GM10847 (cell line): ENCODE data around the gene GPR27.

Experiments used
- POLR2A ChIP-seq: IDR thresholded peaks from 2 replicates; pipeline ENCODE4 v1.6.1; 2011; ENCODE audit not compliant: insufficient read length; ENCODE audit errors: extremely low read depth

GPR27 gene

GRCh38 chr3:71753701-71754609 is at the start of gene GPR27:
Gene GPR27 (plus strand): TSS chr3:71753855. CDS start chr3:71754050, 195 bp downstream.
- TF ChIP-seq POLR2A, result no peak

GRCh38 chr3:71704915-71705314 is 48.7 kb upstream of the GPR27 start:
- TF ChIP-seq POLR2A, result no peak

- TF ChIP-seq POLR2A, result no peak
These were observed 48.0 kb upstream of the GPR27 start for GRCh38 chr3:71705681-71706080.

GRCh38 chr3:71707595-71707994 is 46.1 kb upstream of the GPR27 start:
- no peak for TF ChIP-seq POLR2A

- no peak for TF ChIP-seq POLR2A
These were observed 45.1 kb upstream of the GPR27 start for GRCh38 chr3:71708476-71709105.

GRCh38 chr3:71709908-71710511 is 43.6 kb upstream of the GPR27 start:
- no peak for TF ChIP-seq POLR2A

GRCh38 chr3:71710906-71711494 is 42.7 kb upstream of the GPR27 start:
- TF ChIP-seq POLR2A, result no peak

- TF ChIP-seq POLR2A, result no peak
These were observed 40.6 kb upstream of the GPR27 start for GRCh38 chr3:71713041-71713440.

- TF ChIP-seq POLR2A, result no peak
These were observed 39.1 kb upstream of the GPR27 start for GRCh38 chr3:71714595-71714994.

GRCh38 chr3:71718072-71718471 is 35.6 kb upstream of the GPR27 start:
- TF ChIP-seq POLR2A, result no peak

- TF ChIP-seq POLR2A, result no peak
These were observed 32.7 kb upstream of the GPR27 start for GRCh38 chr3:71721002-71721401.

GRCh38 chr3:71721651-71722157 is 32.0 kb upstream of the GPR27 start:
- no peak for TF ChIP-seq POLR2A

- no peak for TF ChIP-seq POLR2A
These were observed 31.0 kb upstream of the GPR27 start for GRCh38 chr3:71722693-71723092.

GRCh38 chr3:71723452-71724170 is 30.0 kb upstream of the GPR27 start:
- no peak for TF ChIP-seq POLR2A

GRCh38 chr3:71724171-71724453 is 29.5 kb upstream of the GPR27 start:
- TF ChIP-seq POLR2A, result no peak
